Measurements from ENCODE around the gene DLGAP1. TPM values are rescaled to one million over a fixed set of nuclear protein-coding genes. Genes with fewer than 3 reads are reported as not detected.

The DLGAP1 gene
- total and polyA plus RNA-seq, 10 donors = 0.11 to 6.0 (median 2.1) TPM

DNA sequence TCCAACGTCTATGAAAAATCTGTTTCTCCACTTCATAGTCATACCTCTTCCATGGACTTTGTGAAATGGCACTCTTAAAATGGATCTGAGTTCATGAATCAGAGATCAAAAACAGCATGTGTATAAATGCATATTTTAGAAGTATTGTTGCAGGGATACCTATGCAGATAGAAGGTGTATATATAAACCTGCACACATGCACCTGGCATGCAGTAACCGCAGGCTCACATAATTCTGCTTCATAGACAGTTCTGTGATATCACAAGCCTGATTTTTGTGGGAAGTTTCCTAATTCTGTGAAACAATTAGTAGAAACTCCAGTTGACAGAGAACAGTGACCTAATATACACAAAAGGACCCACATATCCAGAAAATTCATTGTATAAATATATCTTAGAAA, 583.4 kb downstream of the DLGAP1 start:
- Histone ChIP-seq H3K27ac (no peak overlapping the region), H3K36me3 (no peaks in the 10 kb centered on the region), H3K9me3 (no peaks in the 10 kb centered on the region), H3K4me1 (peaks cover 0 to 20% (median 0%) of the 10 kb centered on the region in 6 donors), H3K27me3 (replicated peaks in 1 of 7) (peaks cover 0 to 15% (median 0%) of the 10 kb centered on the region in 7 donors), H3K4me3 (no peak overlapping the region)
- no peak for DNase-seq
- WGBS, 5 donors = 82 to 96% (median 87%) methylated on average over 2 of the region's 2 CpGs
- no peak for TF ChIP-seq POLR2AphosphoS5 (IDR thresholded peaks at IDR 0.05)
- TF ChIP-seq, protein P1, sequence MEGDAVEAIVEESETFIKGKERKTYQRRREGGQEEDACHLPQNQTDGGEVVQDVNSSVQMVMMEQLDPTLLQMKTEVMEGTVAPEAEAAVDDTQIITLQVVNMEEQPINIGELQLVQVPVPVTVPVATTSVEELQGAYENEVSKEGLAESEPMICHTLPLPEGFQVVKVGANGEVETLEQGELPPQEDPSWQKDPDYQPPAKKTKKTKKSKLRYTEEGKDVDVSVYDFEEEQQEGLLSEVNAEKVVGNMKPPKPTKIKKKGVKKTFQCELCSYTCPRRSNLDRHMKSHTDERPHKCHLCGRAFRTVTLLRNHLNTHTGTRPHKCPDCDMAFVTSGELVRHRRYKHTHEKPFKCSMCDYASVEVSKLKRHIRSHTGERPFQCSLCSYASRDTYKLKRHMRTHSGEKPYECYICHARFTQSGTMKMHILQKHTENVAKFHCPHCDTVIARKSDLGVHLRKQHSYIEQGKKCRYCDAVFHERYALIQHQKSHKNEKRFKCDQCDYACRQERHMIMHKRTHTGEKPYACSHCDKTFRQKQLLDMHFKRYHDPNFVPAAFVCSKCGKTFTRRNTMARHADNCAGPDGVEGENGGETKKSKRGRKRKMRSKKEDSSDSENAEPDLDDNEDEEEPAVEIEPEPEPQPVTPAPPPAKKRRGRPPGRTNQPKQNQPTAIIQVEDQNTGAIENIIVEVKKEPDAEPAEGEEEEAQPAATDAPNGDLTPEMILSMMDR (IDR thresholded peaks at IDR 0.05 in 8 of 11, conservative IDR thresholded peaks at IDR 0.05 in 3 of 11) = no peak
- TF ChIP-seq POLR2A (IDR thresholded peaks at IDR 0.05) = no peak
- intact Hi-C loops (cut with DNase I; ENCODE audit: low total_unique reads) = loop anchor here (10.0 kb wide), 1 partner anchor 167 kb away; no protein-coding TSS in a partner anchor

DNA sequence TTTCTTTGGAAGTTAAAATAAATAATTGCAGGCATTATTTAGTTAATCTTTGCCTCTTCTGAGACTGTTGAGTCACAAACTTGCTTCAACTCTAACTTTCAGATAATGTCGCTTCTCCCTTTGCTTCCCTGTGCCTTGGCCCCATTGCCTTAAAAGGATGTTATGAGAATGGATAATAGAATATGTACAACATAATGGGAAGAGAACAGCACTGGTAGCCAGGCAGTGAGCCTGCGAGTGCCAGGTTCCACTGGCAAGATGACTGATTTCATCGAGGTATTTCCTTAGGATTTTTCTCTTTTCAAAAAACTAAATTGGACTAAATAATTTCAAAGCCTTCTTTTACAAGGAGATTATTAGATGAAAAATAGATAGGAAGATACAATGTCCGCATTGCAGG, 584.2 kb downstream of the DLGAP1 start:
- TF ChIP-seq POLR2A (IDR thresholded peaks at IDR 0.05) (no peak), POLR2AphosphoS5 (IDR thresholded peaks at IDR 0.05) (no peak)
- TF ChIP-seq, protein P1 (IDR thresholded peaks at IDR 0.05 in 8 of 11, conservative IDR thresholded peaks at IDR 0.05 in 3 of 11) = no peak
- Histone ChIP-seq H3K4me3 (no peak overlapping the region), H3K9me3 (no peaks in the 10 kb centered on the region), H3K27ac (no peak overlapping the region), H3K4me1 (peaks cover 0 to 15% (median 0%) of the 10 kb centered on the region in 6 donors), H3K36me3 (no peaks in the 10 kb centered on the region), H3K27me3 (replicated peaks in 1 of 7) (peaks cover 0 to 12% (median 0%) of the 10 kb centered on the region in 7 donors)
- no peak for DNase-seq
- WGBS, 5 donors = 87 to 97% (median 94%) methylated on average over 4 of the region's 4 CpGs
- intact Hi-C loops (cut with DNase I; ENCODE audit: low total_unique reads) = loop anchor here (10.0 kb wide), 1 partner anchor 166 kb away; no protein-coding TSS in a partner anchor

GRCh38 chr18:3869848-3870247, 585.3 kb downstream of the DLGAP1 start:
- no peaks in the 10 kb centered on the region for H3K9me3 ChIP-seq
- H3K4me1 ChIP-seq = peaks cover 0 to 7% (median 0%) of the 10 kb centered on the region in 6 donors
- H3K36me3 ChIP-seq = no peaks in the 10 kb centered on the region
- peaks cover 0 to 9% (median 0%) of the 10 kb centered on the region in 7 donors for H3K27me3 ChIP-seq (replicated peaks in 1 of 7)
- DNase-seq = no peak
- WGBS, 5 donors = 20 to 47% (median 24%) methylated on average over 2 of the region's 2 CpGs
- TF ChIP-seq POLR2A (IDR thresholded peaks at IDR 0.05) = no peak
- TF ChIP-seq, protein P1 (IDR thresholded peaks at IDR 0.05 in 8 of 11, conservative IDR thresholded peaks at IDR 0.05 in 3 of 11) = peak in 6 of 11 experiments; percentile 26 to 53 (median 37)
- H3K27ac ChIP-seq = no peak overlapping the region
- H3K4me3 ChIP-seq = no peak overlapping the region
- intact Hi-C loops (cut with DNase I; ENCODE audit: low total_unique reads) = loop anchor here (10.0 kb wide), 1 partner anchor 165 kb away; no protein-coding TSS in a partner anchor

DNA sequence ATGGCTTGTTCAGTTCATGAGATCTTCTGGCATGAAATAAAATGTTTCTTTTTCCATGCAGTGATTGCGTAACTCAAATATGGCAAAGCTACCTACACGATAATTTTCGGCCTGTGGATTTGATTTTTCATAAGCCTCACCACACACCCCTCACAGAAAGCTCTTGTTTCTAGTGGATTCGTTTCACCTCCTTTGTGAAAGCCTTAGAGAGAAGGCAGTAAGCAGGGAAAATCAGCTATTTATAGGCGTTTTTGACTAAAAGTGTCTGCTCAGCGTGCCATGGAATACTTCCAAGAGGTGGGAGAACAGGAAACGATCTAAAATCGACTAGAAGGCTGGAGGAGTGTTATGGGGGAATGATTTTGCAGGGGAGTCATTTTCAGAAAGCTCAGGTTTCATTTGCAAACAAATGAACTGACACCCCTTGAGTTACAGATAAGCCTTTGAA, 587.2 kb downstream of the DLGAP1 start:
- WGBS, 5 donors = 54 to 65% (median 60%) methylated on average over 8 of the region's 8 CpGs
- intact Hi-C loops (cut with DNase I; ENCODE audit: low total_unique reads) = no loop called here

More for the DNA sequence above, 587.2 kb downstream of the DLGAP1 start:
- DNase-seq = no peak
- TF ChIP-seq, protein P1 (IDR thresholded peaks at IDR 0.05 in 8 of 11, conservative IDR thresholded peaks at IDR 0.05 in 3 of 11) = no peak
- TF ChIP-seq POLR2AphosphoS5 (IDR thresholded peaks at IDR 0.05) (no peak), POLR2A (IDR thresholded peaks at IDR 0.05) (no peak)
- Histone ChIP-seq H3K27ac (no peak overlapping the region), H3K9me3 (no peaks in the 10 kb centered on the region), H3K4me1 (no peaks in the 10 kb centered on the region), H3K36me3 (no peaks in the 10 kb centered on the region), H3K4me3 (no peak overlapping the region), H3K27me3 (replicated peaks in 1 of 7) (peaks cover 0 to 13% (median 0%) of the 10 kb centered on the region in 7 donors)

Data from spleen (tissue), 11 donors.